Measurements from ENCODE around the gene HABP4. TPM values are rescaled to one million over a fixed set of nuclear protein-coding genes. Genes with fewer than 3 reads are reported as not detected.

Gene HABP4
- polyA plus RNA-seq, 2 of the 4 experiments (the other 2 are of a cell fraction), result 12.4 to 12.8 TPM

- no peak for DNase-seq (ENCODE audit: low read depth in 1 of 2, low spot score in 1 of 2)
- Histone ChIP-seq H3K9me3 (no peaks in the 10 kb centered on the region), H3K27ac (no peak overlapping the region), H3K4me3 (no peak overlapping the region), H3K4me1 (no peaks in the 10 kb centered on the region), H3K4me2 (no peak overlapping the region)
- ChIA-PET POLR2A (no interaction called here), CTCF (interaction anchor here (1.3 kb wide), 1 partner anchor 26 kb away, joined by 3 read pairs; no protein-coding TSS in a partner anchor)
- no peak for TF ChIP-seq REST (IDR thresholded peaks at IDR 0.05)
- TF ChIP-seq MAFK (IDR thresholded peaks at IDR 0.05; ENCODE audit: partially characterized antibody), result peak; percentile 95
- WGBS (ENCODE audit: missing lambda C conversion rate), result 94% methylated on average over 3 of the region's 3 CpGs
- no peak for FAIRE-seq
- no peak for ATAC-seq
Observed at GRCh38 chr9:96540106-96540505, 90.1 kb downstream of the HABP4 start.

Other genes starting within 250 kb of the HABP4 start
- 0.25 and 0.70 TPM in 2 replicates for gene HSD17B3, start 148.0 kb upstream of the HABP4 start, polyA plus RNA-seq (2011; rRNA removed)
- gene HSD17B3, start 148.0 kb upstream of the HABP4 start, polyA plus RNA-seq (2017; fragmentation: RNase III; extraction: RNeasy Plus Mini Kit Qiagen cat#74134 plus additional on column Dnase treatment), result 0.10 to 0.22 TPM in 2 of 3 replicates, not detected in the other
- 29.8 and 30.9 TPM in 2 replicates for gene SLC35D2, start 66.5 kb upstream of the HABP4 start, polyA plus RNA-seq (2011; rRNA removed)
- gene SLC35D2, start 66.5 kb upstream of the HABP4 start, polyA plus RNA-seq (2017; fragmentation: RNase III; extraction: RNeasy Plus Mini Kit Qiagen cat#74134 plus additional on column Dnase treatment), result 13.8 to 15.2 TPM (median 13.8 TPM) in 3 replicates
- gene ZNF367, start 31.8 kb upstream of the HABP4 start, polyA plus RNA-seq (2011; rRNA removed), result 3.8 and 4.8 TPM in 2 replicates
- gene ZNF367, start 31.8 kb upstream of the HABP4 start, polyA plus RNA-seq (2017; fragmentation: RNase III; extraction: RNeasy Plus Mini Kit Qiagen cat#74134 plus additional on column Dnase treatment), result 8.2 to 8.3 TPM (median 8.3 TPM) in 3 replicates
- gene CDC14B, start 169.7 kb downstream of the HABP4 start, polyA plus RNA-seq (2011; rRNA removed), result 17.3 and 19.6 TPM in 2 replicates
- 9.6 to 10.2 TPM (median 9.9 TPM) in 3 replicates for gene CDC14B, start 169.7 kb downstream of the HABP4 start, polyA plus RNA-seq (2017; fragmentation: RNase III; extraction: RNeasy Plus Mini Kit Qiagen cat#74134 plus additional on column Dnase treatment)
- 10.2 and 11.4 TPM in 2 replicates for gene PRXL2C, start 205.1 kb downstream of the HABP4 start, polyA plus RNA-seq (2011; rRNA removed)
- 7.6 to 7.9 TPM (median 7.7 TPM) in 3 replicates for gene PRXL2C, start 205.1 kb downstream of the HABP4 start, polyA plus RNA-seq (2017; fragmentation: RNase III; extraction: RNeasy Plus Mini Kit Qiagen cat#74134 plus additional on column Dnase treatment)

Measured in A549 (cell line).